Mesothelial cell of epicardium (in vitro differentiated cells): ENCODE measurements around the gene CIZ1. TPM values are rescaled to one million over a fixed set of nuclear protein-coding genes. Genes with fewer than 3 reads are reported as not detected.
"Not testable (repeated sequence)": the region's sequence is repeated elsewhere in the genome, so short reads cannot be mapped to it uniquely, and the experiment has no call there.

Experiments
- DNase-seq, 2 experiments: peaks; one replicate each; pipeline ENCODE4 v3.0.0; 2021; ENCODE audit warnings: low spot score in 2 of 2; ENCODE audit not compliant: unreplicated experiment in 2 of 2
- H3K27ac Mint-ChIP-seq: 2 replicates; pipeline ENCODE4 v1.8.0; 2021; ENCODE audit warnings: mixed read lengths
- H3K27me3 Mint-ChIP-seq: 2 replicates; pipeline ENCODE4 v1.8.0; 2021; ENCODE audit warnings: low read depth, mixed read lengths
- H3K36me3 Mint-ChIP-seq: 2 replicates; pipeline ENCODE4 v1.8.0; 2021; ENCODE audit warnings: mixed read lengths
- H3K4me1 Mint-ChIP-seq: 2 replicates; pipeline ENCODE4 v1.8.0; 2021; ENCODE audit warnings: mixed read lengths
- H3K4me3 Mint-ChIP-seq: 2 replicates; pipeline ENCODE4 v1.8.0; 2021; ENCODE audit warnings: mild to moderate bottlenecking, moderate library complexity, mixed read lengths
- H3K9me3 Mint-ChIP-seq: 2 replicates; pipeline ENCODE4 v1.8.0; 2021; ENCODE audit warnings: mixed read lengths
- total RNA-seq: library from RNA; stranded (reverse); gene quantifications from 3 replicates; pipeline ENCODE4 v1.2.1, GENCODE V29; 2021
- TF ChIP-seq, protein P1 (sequence below): fragments of 200-600 bp; sonication (generic); IDR thresholded peaks from one replicate; pipeline ENCODE4 v1.5.0; 2021; ENCODE audit warnings: antibody characterized with exemption; ENCODE audit not compliant: unreplicated experiment

CIZ1 gene
- total RNA-seq, 1 donor from 2014 or later = 152 TPM

DNA sequence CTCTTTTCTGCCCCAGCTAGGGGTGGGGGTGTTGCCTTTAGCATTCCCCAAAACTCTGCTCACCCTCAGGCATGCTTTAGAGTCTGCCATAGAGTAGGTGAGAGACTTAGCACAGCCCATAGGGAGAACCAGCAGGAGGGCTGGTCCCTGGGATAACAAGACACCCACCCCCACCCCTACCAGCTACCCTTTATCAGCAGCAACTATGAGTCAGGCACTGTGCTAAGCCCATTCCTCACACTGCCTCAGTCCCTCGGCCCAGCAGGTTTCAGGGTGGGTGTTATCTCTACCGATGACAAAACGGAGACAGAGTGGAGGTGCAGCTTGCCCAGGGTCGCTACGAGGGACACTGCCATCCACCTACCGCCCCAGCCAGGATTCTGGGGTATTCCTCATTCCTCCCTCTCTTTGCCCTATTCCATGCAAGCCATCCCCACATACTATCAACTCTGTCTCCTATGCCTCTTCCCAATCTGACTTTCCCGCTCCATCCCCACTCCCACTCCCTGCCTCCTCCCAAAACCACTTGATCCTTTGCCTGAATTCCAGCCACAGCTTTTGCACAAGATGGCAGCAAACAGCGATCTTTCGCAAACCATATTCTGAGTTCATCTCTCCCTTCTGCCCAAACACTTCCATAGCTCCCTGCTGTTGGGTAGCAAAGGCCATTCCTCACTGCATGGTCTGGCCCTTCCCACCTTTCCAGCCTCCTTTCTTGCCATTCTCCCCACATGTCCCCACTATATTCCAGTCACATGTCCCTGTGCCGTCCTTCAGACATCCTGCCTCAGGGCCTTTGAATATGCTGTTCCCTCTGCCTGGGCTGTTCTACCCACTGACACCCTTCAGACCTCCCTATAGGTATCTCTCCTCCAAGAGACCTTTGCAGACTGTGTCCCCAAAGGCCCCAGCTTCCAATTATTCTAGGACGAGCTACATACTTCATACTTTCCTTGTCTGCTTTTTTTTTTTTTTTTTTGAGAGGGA is 5.1 kb downstream of the CIZ1 start:
- H3K27me3 Mint-ChIP-seq = no peaks in the 10 kb centered on the region
- DNase-seq = no peak
- H3K4me3 Mint-ChIP-seq = no peak overlapping the region
- no peaks in the 10 kb centered on the region for H3K9me3 Mint-ChIP-seq
- peaks cover 41% of the 10 kb centered on the region for H3K36me3 Mint-ChIP-seq
- TF ChIP-seq, protein P1, sequence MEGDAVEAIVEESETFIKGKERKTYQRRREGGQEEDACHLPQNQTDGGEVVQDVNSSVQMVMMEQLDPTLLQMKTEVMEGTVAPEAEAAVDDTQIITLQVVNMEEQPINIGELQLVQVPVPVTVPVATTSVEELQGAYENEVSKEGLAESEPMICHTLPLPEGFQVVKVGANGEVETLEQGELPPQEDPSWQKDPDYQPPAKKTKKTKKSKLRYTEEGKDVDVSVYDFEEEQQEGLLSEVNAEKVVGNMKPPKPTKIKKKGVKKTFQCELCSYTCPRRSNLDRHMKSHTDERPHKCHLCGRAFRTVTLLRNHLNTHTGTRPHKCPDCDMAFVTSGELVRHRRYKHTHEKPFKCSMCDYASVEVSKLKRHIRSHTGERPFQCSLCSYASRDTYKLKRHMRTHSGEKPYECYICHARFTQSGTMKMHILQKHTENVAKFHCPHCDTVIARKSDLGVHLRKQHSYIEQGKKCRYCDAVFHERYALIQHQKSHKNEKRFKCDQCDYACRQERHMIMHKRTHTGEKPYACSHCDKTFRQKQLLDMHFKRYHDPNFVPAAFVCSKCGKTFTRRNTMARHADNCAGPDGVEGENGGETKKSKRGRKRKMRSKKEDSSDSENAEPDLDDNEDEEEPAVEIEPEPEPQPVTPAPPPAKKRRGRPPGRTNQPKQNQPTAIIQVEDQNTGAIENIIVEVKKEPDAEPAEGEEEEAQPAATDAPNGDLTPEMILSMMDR = no peak
- H3K27ac Mint-ChIP-seq = no peak overlapping the region
- H3K4me1 Mint-ChIP-seq = peaks cover 9% of the 10 kb centered on the region

DNA sequence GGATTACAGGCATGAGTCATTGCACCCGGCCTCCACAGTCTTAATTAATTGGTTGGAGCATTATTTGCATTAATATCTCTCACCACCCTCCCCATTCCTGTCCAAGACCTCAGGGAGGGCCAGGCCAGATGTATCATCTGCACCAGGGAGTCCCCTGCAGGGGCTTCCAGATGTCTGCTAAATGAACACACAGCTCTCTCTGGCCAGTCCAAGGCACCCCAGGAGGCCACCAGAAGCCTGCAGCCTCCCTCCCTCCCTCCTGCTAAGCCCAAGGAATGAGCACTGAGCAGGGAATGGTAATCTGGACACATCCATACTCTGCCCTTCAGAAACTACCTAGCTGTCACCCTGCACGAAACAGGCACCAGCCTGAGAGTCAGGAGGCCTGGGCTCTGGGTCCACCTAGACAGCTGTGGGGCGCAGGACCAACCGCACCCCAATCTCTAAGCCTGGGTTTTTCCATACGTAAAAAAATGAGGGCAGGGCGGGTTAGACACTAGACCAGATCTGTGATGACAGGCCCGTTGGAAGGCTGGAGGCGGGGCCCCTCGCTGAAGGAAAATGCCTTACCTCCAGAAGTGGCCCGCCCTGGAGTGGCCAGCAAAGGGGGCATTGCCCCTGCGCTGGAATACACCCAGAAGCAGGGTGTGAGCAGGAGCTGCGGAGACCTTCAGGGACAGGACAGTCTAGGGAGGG is 8.3 kb downstream of the CIZ1 start:
- no peak for DNase-seq
- Mint-ChIP-seq H3K36me3 (peaks cover 56% of the 10 kb centered on the region), H3K4me3 (no peak overlapping the region), H3K27me3 (no peaks in the 10 kb centered on the region), H3K9me3 (no peaks in the 10 kb centered on the region), H3K27ac (no peak overlapping the region), H3K4me1 (no peaks in the 10 kb centered on the region)
- TF ChIP-seq, protein P1 = no peak

DNA sequence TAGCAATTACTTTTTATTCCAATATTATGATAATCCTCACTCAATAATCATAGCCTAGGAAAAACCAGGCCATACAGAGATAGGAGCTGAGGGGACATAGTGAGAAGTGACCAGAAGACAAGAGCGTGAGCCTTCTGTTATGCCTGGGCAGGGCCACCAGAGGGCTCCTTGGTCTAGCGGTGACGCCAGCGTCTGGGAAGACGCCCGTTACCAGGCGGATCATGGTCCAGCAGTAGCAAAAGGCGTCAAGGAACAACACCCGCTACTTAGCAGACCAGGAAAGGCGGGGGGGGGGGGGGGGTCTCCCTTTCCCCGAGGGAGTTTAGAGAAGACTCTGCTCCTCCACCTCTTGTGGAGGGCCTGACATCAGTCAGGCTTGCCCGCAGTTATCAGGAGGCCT is 9.9 kb downstream of the CIZ1 start:
- not testable (repeated sequence) for H3K27me3 Mint-ChIP-seq, H3K4me3 Mint-ChIP-seq, H3K4me1 Mint-ChIP-seq, H3K27ac Mint-ChIP-seq, DNase-seq, H3K9me3 Mint-ChIP-seq
- TF ChIP-seq, protein P1 = peak; percentile 17
- H3K36me3 Mint-ChIP-seq = peaks cover 54% of the 10 kb centered on the region

DNA sequence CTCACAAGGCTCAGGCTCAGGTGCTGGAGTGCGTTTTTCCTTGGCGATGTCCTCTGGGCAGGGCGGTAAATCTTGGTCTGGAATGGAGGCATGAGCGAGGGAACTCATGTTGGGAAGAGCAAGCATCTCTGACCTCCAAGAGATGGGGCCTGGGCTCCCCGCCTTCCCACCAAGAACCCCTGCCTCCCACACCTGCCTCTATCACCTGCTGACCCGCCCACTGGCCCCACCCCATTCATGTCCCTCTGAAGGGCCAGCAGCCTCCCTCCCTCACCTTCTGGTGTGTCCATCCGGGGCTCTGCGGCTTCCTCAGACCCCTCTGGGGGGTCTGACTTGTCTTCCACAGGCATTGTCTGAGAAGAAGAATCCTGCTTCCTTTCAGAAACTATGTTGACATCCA is 10.9 kb downstream of the CIZ1 start:
- TF ChIP-seq, protein P1 = no peak
- no peaks in the 10 kb centered on the region for H3K9me3 Mint-ChIP-seq
- peaks cover 50% of the 10 kb centered on the region for H3K36me3 Mint-ChIP-seq
- no peak for DNase-seq
- no peaks in the 10 kb centered on the region for H3K27me3 Mint-ChIP-seq
- no peak overlapping the region for H3K27ac Mint-ChIP-seq
- H3K4me3 Mint-ChIP-seq = no peak overlapping the region
- peaks cover 2% of the 10 kb centered on the region for H3K4me1 Mint-ChIP-seq

GRCh38 chr9:128180001-128180400 is 11.4 kb downstream of the CIZ1 start:
- H3K27me3 Mint-ChIP-seq = no peaks in the 10 kb centered on the region
- TF ChIP-seq, protein P1 = no peak
- no peak for DNase-seq
- peaks cover 2% of the 10 kb centered on the region for H3K4me1 Mint-ChIP-seq
- peaks cover 55% of the 10 kb centered on the region for H3K36me3 Mint-ChIP-seq
- H3K27ac Mint-ChIP-seq = no peak overlapping the region
- H3K4me3 Mint-ChIP-seq = no peak overlapping the region
- H3K9me3 Mint-ChIP-seq = no peaks in the 10 kb centered on the region
